PC-3 (cell line): Measurements from ENCODE around the gene MSTO1. TPM values are rescaled to one million over a fixed set of nuclear protein-coding genes. Genes with fewer than 3 reads are reported as not detected.
"Not testable (repeated sequence)": the region's sequence is repeated elsewhere in the genome, so short reads cannot be mapped to it uniquely, and the experiment has no call there.

Experiments
- ATAC-seq: fragments of 200-7000 bp; cut with Tn5 transposase; 2 replicates; pipeline ENCODE4 v1.9.1; 2020; ENCODE audit warnings: mild to moderate bottlenecking, moderate library complexity
- BruUV-seq: library from RNA; stranded (reverse); fragments of 400-500 nt; replicated peaks from 2 replicates; lab custom pipeline; 2021; lab: Mats Ljungman, UMichigan
- CTCF ChIA-PET: fragments of 300-600 bp; sonication (Branson Sonifier 250); formaldehyde crosslinking; loops from one replicate; lab custom pipeline; 2022; ENCODE audit warnings: antibody characterized with exemption; lab: Charles Lee
- POLR2A ChIA-PET: fragments of 300-600 bp; sonication (Branson Sonifier 250); formaldehyde crosslinking; loops from one replicate; lab custom pipeline; 2022; ENCODE audit warnings: antibody characterized with exemption; ENCODE audit not compliant: unreplicated experiment; lab: Charles Lee
- DNase-seq: peaks from one replicate; pipeline ENCODE4 v3.0.0-alpha.2; 2015
- H2AFZ ChIP-seq: fragments of 300-600 bp; sonication (generic); 2 replicates; pipeline ENCODE4 v1.6.0; 2016; ENCODE audit warnings: antibody characterized with exemption, low read length
- H3F3A ChIP-seq: fragments of 300-600 bp; sonication (generic); one replicate; pipeline ENCODE4 v1.6.0; 2017; ENCODE audit warnings: antibody characterized with exemption, low read length, control low read depth, mild to moderate bottlenecking; ENCODE audit not compliant: unreplicated experiment
- H3K27ac ChIP-seq: fragments of 300-600 bp; sonication (generic); 2 replicates; pipeline ENCODE4 v1.5.1; 2016; ENCODE audit warnings: mild to moderate bottlenecking, low read length
- H3K27me3 ChIP-seq: fragments of 300-600 bp; sonication (generic); 2 replicates; pipeline ENCODE4 v1.6.1; 2016; ENCODE audit warnings: low read length, mixed read lengths
- H3K36me3 ChIP-seq: fragments of 300-600 bp; sonication (generic); 2 replicates; pipeline ENCODE4 v1.6.1; 2016; ENCODE audit warnings: low read depth, mixed run types, low read length, mixed read lengths
- H3K4me1 ChIP-seq: fragments of 300-600 bp; sonication (generic); 2 replicates; pipeline ENCODE4 v1.5.1; 2016; ENCODE audit warnings: low read length; ENCODE audit not compliant: insufficient read depth
- H3K4me2 ChIP-seq: fragments of 300-600 bp; sonication (generic); 2 replicates; pipeline ENCODE4 v1.6.0; 2016; ENCODE audit warnings: low read length
- H3K4me3 ChIP-seq: fragments of 300-600 bp; sonication (generic); 2 replicates; pipeline ENCODE4 v1.5.1; 2016; ENCODE audit warnings: mild to moderate bottlenecking, low read length, mixed read lengths
- H3K79me2 ChIP-seq: fragments of 300-600 bp; sonication (generic); 2 replicates; pipeline ENCODE4 v1.6.1; 2017; ENCODE audit warnings: low read length, mixed read lengths
- H3K9ac ChIP-seq: fragments of 300-600 bp; sonication (generic); 2 replicates; pipeline ENCODE4 v1.6.0; 2016; ENCODE audit warnings: mild to moderate bottlenecking, low read length
- H3K9me2 ChIP-seq: fragments of 300-600 bp; sonication (generic); replicated peaks from 2 replicates; pipeline ENCODE4 v1.6.1; 2016; ENCODE audit warnings: mixed run types, low read length, mixed read lengths
- H3K9me3 ChIP-seq: fragments of 300-600 bp; sonication (generic); 2 replicates; pipeline ENCODE4 v1.6.1; 2016; ENCODE audit warnings: low read length, mixed read lengths
- H4K20me1 ChIP-seq: fragments of 300-600 bp; sonication (generic); 2 replicates; pipeline ENCODE4 v1.6.1; 2016; ENCODE audit warnings: low read length, mixed read lengths
- CTCF ChIP-seq: fragments of 300-600 bp; sonication (generic); conservative IDR thresholded peaks from 2 replicates; pipeline ENCODE4 v1.5.1; 2017; ENCODE audit warnings: antibody characterized with exemption, low read depth, mild to moderate bottlenecking, low read length
- EZH2 ChIP-seq: fragments of 300-600 bp; sonication (generic); IDR thresholded peaks from one replicate; pipeline ENCODE4 v1.6.1; 2017; ENCODE audit warnings: antibody characterized with exemption, mild to moderate bottlenecking, low read length; ENCODE audit not compliant: unreplicated experiment
- EZH2phosphoT487 ChIP-seq: fragments of 300-600 bp; sonication (generic); IDR thresholded peaks from 2 replicates; pipeline ENCODE4 v1.6.1; 2018; ENCODE audit warnings: mild to moderate bottlenecking, antibody characterized with exemption, low read length, borderline replicate concordance
- intact Hi-C: fragments of 100-400 bp; cut with micrococcal nuclease; formaldehyde crosslinking; loops from 2 replicates; pipeline ENCODE4 v1.9.0; 2023
- total RNA-seq: library from RNA; depleted of rRNA; stranded (reverse); fragments of >200 nt; gene quantifications from 2 replicates; pipeline ENCODE4 v1.2.3, GENCODE V29; 2014

The MSTO1 gene
- total RNA-seq, 1 experiment from 2014 or later, result 80.3 TPM

- no peaks in the 10 kb centered on the region for H3K27me3 ChIP-seq
- H2AFZ ChIP-seq, result no peak overlapping the region
- CTCF ChIA-PET, result no interaction called here
- H3K9ac ChIP-seq, result no peak overlapping the region
- ATAC-seq, result no peak
- H3K4me1 ChIP-seq, result peaks cover 4% of the 10 kb centered on the region; the same call in 1 of the 2 replicates
- peaks cover 13% of the 10 kb centered on the region for H3K36me3 ChIP-seq
- no peak overlapping the region for H3K4me3 ChIP-seq
- H3K4me2 ChIP-seq, result no peak overlapping the region
- H3F3A ChIP-seq, result no peaks in the 10 kb centered on the region
- POLR2A ChIA-PET, result no interaction called here
- no peaks in the 10 kb centered on the region for H3K9me2 ChIP-seq
- H3K9me3 ChIP-seq, result no peaks in the 10 kb centered on the region
- no peaks in the 10 kb centered on the region for H4K20me1 ChIP-seq
- no peak for DNase-seq
- no TSS peak for BruUV-seq
- intact Hi-C loops, result no loop called here
- no peak overlapping the region for H3K27ac ChIP-seq
- H3K79me2 ChIP-seq, result no peaks in the 10 kb centered on the region; the same call in 1 of the 2 replicates
- TF ChIP-seq CTCF, result no peak
- no peak for TF ChIP-seq EZH2phosphoT487
- TF ChIP-seq EZH2, result no peak
Measured at GRCh38 chr1:155608888-155609225, 1.2 kb upstream of the MSTO1 start.

GRCh38 chr1:155610257-155610647 is 234 bp downstream of the MSTO1 start:
- H4K20me1 ChIP-seq, H3K9me3 ChIP-seq, BruUV-seq, POLR2A ChIA-PET, H3K9me2 ChIP-seq, H3F3A ChIP-seq, H3K79me2 ChIP-seq, intact Hi-C loops, CTCF ChIA-PET, DNase-seq, H2AFZ ChIP-seq, H3K4me1 ChIP-seq, H3K27me3 ChIP-seq, H3K27ac ChIP-seq: not testable (repeated sequence)
- H3K4me2 ChIP-seq, result peak overlapping the region; percentile 70
- peak overlapping the region; percentile 87 for H3K9ac ChIP-seq
- ATAC-seq, result peak; percentile 37
- peak overlapping the region; percentile 70 for H3K4me3 ChIP-seq
- peaks cover 16% of the 10 kb centered on the region for H3K36me3 ChIP-seq

- H3K9ac ChIP-seq, H3K79me2 ChIP-seq, H3K4me1 ChIP-seq, DNase-seq, H4K20me1 ChIP-seq, POLR2A ChIA-PET, BruUV-seq, H3K27me3 ChIP-seq, CTCF ChIA-PET, intact Hi-C loops, H3K9me3 ChIP-seq, H3K4me2 ChIP-seq, H3K27ac ChIP-seq, H3K9me2 ChIP-seq, ATAC-seq, H3F3A ChIP-seq, H2AFZ ChIP-seq, H3K4me3 ChIP-seq: not testable (repeated sequence)
- peaks cover 16% of the 10 kb centered on the region for H3K36me3 ChIP-seq
Measured at GRCh38 chr1:155613226-155613625, 3.2 kb downstream of the MSTO1 start.

- intact Hi-C loops, result no loop called here
- Histone ChIP-seq H3K9me3 (no peaks in the 10 kb centered on the region), H3K27me3 (no peaks in the 10 kb centered on the region), H3K36me3 (no peaks in the 10 kb centered on the region), H3K79me2 (no peaks in the 10 kb centered on the region), H3F3A (no peaks in the 10 kb centered on the region), H3K9ac (no peak overlapping the region), H3K4me1 (no peaks in the 10 kb centered on the region), H4K20me1 (no peaks in the 10 kb centered on the region), H2AFZ (no peak overlapping the region), H3K4me2 (no peak overlapping the region), H3K9me2 (no peaks in the 10 kb centered on the region), H3K27ac (no peak overlapping the region), H3K4me3 (no peak overlapping the region)
- CTCF ChIA-PET, result no interaction called here
- BruUV-seq, result no TSS peak
- POLR2A ChIA-PET, result no interaction called here
- ATAC-seq (no peak), DNase-seq (no peak)
- TF ChIP-seq EZH2phosphoT487, result no peak
- no peak for TF ChIP-seq CTCF
- TF ChIP-seq EZH2, result no peak
Measured at GRCh38 chr1:155622191-155622590, 12.2 kb downstream of the MSTO1 start.
